Right ventricle myocardium superior (tissue), 1 donor: ENCODE measurements around the gene EPC2. TPM values are rescaled to one million over a fixed set of nuclear protein-coding genes. Genes with fewer than 3 reads are reported as not detected.
A peak's percentile ranks its signal among the peaks of the same experiment; 100 is the strongest.

ENCODE experiments used
- ATAC-seq: fragments of 200-7000 bp; cut with Tn5 transposase; one replicate; pipeline ENCODE4 v1.9.1; 2020; ENCODE audit warnings: mild to moderate bottlenecking; ENCODE audit not compliant: poor library complexity
- DNase-seq: peaks from one replicate; pipeline ENCODE4 v3.0.0-alpha.2; 2020
- intact Hi-C: fragments of 100-400 bp; cut with DNase I; formaldehyde crosslinking; loops from one replicate; pipeline ENCODE4 v1.11.2; 2022
- long read RNA-seq: library from polyadenylated mRNA; unstranded; transcript quantifications from one replicate; pipeline ENCODE4 v2.0.0, GENCODE V29; 2021
- total RNA-seq: library from RNA; stranded (reverse); fragmentation: NEBNext Ultra II Directional; extraction: Animal tissue kit (Norgen Biotek cat#: 25700); gene quantifications from one replicate; pipeline ENCODE4 v1.2.1, GENCODE V29; 2021
- donor health status: DM: no; HTN: yes; CAD: no; lungs with severe emphysema.

EPC2 gene
- 18.5 TPM for total RNA-seq
- long read RNA-seq, partial matches to known transcripts = 1 of 4 reads
- long read RNA-seq, other reads (novel, unspliced or antisense) = 2 of 4 reads

GRCh38 chr2:148643998-148644882 is at the start of gene EPC2:
Gene EPC2 (plus strand): TSS chr2:148644751. CDS start chr2:148645018, 267 bp downstream.
- intact Hi-C loops = no loop called here
- peak; percentile 93 for DNase-seq
- ATAC-seq = peak; percentile 94

GRCh38 chr2:148596018-148596417 is 48.5 kb upstream of the EPC2 start:
- ATAC-seq (no peak), DNase-seq (no peak)
- intact Hi-C loops = no loop called here

- DNase-seq (no peak), ATAC-seq (no peak)
- intact Hi-C loops = no loop called here
Observed at GRCh38 chr2:148599109-148599991, 45.2 kb upstream of the EPC2 start.

GRCh38 chr2:148602885-148603561 is 41.5 kb upstream of the EPC2 start:
- DNase-seq (no peak), ATAC-seq (no peak)
- intact Hi-C loops = no loop called here

- ATAC-seq = no peak
- intact Hi-C loops = no loop called here
- DNase-seq = no peak
Observed at GRCh38 chr2:148603562-148603920, 41.0 kb upstream of the EPC2 start.

GRCh38 chr2:148604927-148605326 is 39.6 kb upstream of the EPC2 start:
- intact Hi-C loops = no loop called here
- ATAC-seq (no peak), DNase-seq (no peak)

- intact Hi-C loops = no loop called here
- no peak for ATAC-seq
Observed at GRCh38 chr2:148607566-148607965, 37.0 kb upstream of the EPC2 start.

GRCh38 chr2:148613231-148614013 is 31.1 kb upstream of the EPC2 start:
- intact Hi-C loops = no loop called here
- ATAC-seq (no peak), DNase-seq (no peak)

More at GRCh38 chr2:148607566-148607965, 37.0 kb upstream of the EPC2 start:
- DNase-seq = no peak

- DNase-seq = no peak
- intact Hi-C loops = no loop called here
- ATAC-seq = peak; percentile 18
Observed at GRCh38 chr2:148614014-148614321, 30.6 kb upstream of the EPC2 start.

- ATAC-seq (peak; percentile 80), DNase-seq (no peak)
- intact Hi-C loops = no loop called here
Observed at GRCh38 chr2:148614322-148615049, 30.1 kb upstream of the EPC2 start.

GRCh38 chr2:148615381-148615841 is 29.1 kb upstream of the EPC2 start:
- ATAC-seq = peak; percentile 18

GRCh38 chr2:148616662-148617061 is 27.9 kb upstream of the EPC2 start:
- DNase-seq = no peak
- intact Hi-C loops = no loop called here
- ATAC-seq = no peak

More at GRCh38 chr2:148615381-148615841, 29.1 kb upstream of the EPC2 start:
- DNase-seq = no peak
- intact Hi-C loops = no loop called here

- no peak for DNase-seq
- intact Hi-C loops = no loop called here
- ATAC-seq = no peak
Observed at GRCh38 chr2:148617219-148617618, 27.3 kb upstream of the EPC2 start.

- intact Hi-C loops = no loop called here
- DNase-seq (no peak), ATAC-seq (no peak)
Observed at GRCh38 chr2:148619560-148620195, 24.9 kb upstream of the EPC2 start.

- ATAC-seq (peak; percentile 56), DNase-seq (no peak)
- intact Hi-C loops = no loop called here
Observed at GRCh38 chr2:148622366-148622765, 22.2 kb upstream of the EPC2 start.

- ATAC-seq = no peak
- DNase-seq = no peak
- intact Hi-C loops = no loop called here
Observed at GRCh38 chr2:148623086-148623485, 21.5 kb upstream of the EPC2 start.

- DNase-seq (no peak), ATAC-seq (no peak)
- intact Hi-C loops = no loop called here
Observed at GRCh38 chr2:148627224-148627623, 17.3 kb upstream of the EPC2 start.
